NCI-H2081 (cell line): ENCODE results near the gene FBXO8.

Experiments
- DNase-seq, 2 experiments: peaks; one replicate each; lab custom pipeline; 2025; lab: John Stamatoyannopoulos, UW

Gene FBXO8

DNA sequence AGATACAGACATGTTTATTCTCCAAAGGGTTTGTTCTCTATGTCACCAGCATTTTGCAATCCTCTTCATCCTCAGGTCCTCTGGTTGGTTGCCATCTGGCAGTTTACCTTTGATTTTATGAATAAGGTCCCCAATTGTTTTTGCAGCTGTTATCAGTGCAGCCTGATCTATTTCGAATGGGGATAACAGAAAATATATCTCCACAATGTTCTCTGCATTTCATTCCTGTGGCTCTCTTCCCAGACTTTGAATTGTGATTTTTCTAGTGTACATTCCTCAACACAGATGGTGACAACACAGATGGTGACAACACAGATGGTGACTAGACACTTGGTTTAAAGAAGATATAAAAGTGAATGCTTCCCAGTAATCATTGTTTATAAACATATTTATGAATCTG, 74.1 kb downstream of the FBXO8 start:
- DNase-seq: no peak

DNA sequence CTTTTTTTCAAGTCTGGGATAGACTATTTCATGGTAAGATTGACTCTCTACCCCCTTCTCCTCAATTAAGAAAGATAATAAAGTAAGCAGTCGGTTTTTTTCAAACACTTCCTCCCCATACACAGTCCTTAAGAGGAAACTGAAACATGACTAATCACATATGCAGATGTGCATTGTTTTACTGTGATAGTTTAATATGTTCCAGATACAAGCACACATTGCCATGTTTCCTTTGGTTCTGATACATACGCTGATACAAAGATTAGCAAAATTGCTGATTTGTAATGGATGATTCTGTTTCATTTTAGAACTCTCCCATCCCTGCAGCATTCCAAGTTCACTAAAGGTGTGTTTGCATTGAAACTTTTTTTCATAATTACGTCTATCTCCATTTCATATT, 76.1 kb downstream of the FBXO8 start:
- DNase-seq: no peak

DNA sequence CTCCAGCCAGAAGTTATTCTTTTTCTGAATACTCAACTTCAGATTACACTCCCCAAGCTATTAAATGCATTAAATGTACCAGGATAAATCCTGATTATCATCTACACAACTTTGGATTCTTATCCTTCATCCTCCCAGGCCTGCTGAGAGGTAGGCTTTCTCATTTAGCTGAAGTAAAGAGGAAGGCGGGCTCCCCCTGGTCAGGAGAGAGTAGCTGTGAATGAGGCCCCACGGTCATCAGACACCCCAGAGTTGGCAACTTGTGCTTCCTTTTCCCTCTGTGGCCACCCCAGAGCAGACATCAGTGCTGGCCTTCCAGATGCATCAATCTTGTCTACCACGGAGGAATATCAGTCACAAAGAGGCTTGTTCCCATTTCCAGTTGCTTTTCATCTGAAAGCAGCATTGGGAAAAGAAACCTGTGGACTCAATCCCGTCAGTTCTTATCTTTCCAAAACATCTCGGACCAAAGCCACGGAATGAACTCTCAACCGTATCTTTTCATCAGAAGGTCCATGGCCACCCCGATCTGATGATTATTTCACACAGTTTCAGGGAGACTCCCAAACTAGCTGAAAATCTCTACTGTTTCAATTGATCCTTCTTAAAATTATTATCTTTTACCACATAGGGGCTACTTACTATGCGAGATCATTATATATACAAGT, 79.2 kb downstream of the FBXO8 start:
- no peak for DNase-seq

DNA sequence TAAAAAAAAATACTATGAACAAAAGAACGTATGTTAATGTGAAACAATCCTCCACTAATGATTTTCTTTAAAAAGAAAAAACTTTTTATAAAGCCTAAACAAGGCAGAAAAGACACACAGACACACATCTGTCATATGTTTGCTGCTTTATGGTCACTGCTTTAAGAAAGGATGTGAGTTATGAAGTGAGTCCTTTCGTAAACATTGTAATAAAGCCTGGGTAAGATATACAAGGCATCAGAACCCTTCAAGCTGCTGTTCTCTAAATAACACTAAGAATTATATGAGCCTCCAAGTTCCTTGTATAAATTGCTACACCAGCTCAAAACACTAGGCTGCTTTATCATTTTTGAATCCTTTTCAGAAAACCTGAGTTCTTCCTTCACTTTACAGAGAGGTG, 81.6 kb downstream of the FBXO8 start:
- DNase-seq: no peak

DNA sequence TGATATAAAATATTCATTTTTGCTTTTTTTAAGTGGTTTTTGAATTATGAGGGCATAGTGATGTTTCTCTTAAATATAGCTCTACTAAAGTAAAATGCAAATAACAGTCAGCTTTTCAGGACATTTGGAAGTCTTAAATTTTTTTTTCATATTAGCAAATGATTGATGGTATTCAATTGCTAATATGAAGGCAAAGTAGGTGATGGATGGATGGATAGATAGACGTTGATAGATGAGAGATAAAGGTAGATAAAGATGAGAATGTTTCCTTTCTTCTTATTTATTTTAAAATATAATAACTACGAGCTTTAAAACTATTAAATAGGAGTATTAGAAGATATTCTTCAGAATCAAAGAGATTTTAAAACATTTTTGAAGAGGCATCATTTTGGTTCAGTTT, 83.7 kb downstream of the FBXO8 start:
- DNase-seq: no peak

DNA sequence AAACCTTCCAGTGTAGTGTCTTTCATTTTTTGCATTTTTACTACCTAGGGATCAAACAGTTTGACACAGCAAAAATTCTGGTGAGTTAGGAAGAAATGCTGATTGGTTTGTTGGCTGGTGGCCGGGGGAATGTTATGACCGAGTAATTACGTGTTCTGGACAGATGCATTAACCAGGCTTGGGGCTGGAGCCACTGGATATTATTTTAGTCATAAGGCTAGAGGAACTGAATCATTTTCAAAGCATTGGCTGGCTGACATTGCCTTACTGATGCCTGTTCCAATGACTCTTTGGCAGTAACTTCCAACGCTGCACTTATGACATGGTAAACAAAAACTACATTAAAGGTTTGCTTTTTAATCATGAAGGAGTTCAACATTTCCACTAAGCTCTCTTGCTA, 84.6 kb downstream of the FBXO8 start:
- DNase-seq: peak; percentile 1 to 39

DNA sequence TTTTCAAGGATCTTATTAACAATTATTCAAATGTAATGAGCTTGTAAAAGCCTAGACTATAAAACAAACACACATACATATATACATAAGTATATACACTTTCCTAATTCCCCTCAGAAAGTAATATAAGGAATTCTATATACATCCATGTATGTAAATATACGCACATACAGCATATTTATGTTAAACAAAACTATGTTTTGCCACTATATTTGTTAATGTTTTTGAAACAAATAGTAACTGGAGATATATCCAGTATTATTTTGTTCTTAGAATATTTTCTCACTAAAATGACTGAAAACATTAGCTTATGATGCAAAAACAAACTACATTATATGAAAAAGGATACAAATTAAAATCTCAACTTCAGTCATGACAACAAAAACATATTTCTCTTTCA, 85.1 kb downstream of the FBXO8 start:
- DNase-seq: no peak

DNA sequence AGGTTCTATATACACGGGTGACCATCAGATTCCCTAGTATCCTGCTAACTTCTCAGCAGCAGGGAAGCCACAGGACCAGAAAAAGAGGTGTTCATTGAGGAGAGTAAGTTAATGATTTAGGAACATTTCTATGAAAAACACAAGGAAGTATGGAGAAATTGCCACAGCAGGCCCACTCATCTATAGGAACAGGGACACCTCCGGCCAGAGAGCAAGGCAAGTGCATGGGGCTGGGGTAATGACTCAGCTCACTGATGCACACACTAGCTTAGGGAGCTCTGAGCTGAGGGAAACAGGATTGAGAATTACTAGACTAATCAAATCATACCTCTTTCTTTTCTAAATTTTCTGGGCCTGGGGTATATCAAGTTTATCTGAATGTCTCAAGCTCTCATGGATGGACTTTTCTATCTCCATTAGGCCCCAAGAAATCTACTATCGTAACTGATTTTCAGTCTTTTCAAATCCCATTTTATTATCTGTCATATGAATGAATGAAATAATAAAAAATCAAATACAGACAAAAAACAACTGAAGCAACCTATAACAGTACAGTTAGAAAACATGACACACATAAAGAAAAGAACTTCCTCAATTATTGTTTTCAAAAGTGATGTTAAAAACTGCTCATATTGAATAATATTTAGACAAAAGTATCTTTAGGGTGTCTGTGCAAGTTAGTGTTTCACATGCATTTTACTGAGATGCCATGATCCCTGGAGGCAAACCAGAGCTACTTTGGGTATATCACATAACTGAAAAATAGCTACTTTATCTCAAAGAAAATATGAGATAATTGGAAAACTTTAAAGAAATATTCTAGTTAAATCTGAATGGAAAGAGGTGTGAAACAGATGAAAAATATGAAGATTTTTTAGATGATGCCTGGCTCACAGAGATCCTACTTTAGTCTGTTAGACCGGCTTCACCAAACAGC, 89.8 kb downstream of the FBXO8 start:
- DNase-seq: no peak

DNA sequence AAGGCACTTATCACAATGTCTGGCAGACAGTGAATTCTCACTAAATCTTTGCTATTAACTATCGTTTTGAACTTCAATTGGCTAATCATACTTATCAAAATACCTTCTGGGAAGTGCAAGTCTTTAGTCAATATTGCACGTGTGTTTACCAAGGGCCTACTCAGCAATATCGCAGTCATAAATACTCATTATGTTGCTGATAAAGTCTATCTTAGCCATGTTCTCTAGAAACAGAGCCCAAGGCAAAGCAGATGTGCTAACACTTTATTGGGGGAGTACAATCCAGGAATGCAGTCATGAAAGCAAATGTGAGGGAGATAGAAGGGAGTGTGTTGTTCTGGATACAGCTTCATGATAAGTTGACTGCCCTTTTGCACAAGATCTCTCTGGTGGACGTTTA, 90.5 kb downstream of the FBXO8 start:
- DNase-seq: no peak

DNA sequence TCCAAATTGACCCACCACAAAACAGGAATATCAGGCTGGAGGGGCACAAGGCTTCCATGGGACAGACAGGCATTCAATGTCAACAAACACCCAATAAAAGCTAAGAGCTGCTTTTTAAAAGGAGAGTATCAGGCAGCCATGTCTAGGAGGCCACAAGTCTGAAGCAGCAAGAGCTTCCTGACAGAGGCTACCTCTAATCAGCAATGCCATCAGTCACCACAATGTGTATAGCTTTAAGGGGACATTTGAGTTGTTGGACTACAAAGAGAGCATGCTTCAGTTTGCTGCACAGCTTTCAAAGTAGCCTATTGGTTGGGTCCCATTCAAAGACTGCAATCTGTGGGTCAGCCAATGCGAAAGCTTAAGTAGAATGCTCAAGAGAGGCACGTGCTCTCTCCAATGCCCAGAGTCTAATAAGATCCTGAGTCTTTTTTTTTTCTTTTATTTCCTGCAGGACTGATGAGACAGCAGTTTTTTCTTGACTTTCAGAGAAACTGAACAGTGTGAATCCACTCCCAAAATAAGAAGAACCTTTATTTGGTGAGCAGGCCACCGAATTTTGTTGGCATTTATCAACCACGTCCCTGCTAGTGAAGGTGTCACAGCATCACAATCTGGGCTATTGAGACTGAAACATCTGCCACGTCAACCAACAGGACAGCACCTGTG, 92.5 kb downstream of the FBXO8 start:
- DNase-seq: no peak

DNA sequence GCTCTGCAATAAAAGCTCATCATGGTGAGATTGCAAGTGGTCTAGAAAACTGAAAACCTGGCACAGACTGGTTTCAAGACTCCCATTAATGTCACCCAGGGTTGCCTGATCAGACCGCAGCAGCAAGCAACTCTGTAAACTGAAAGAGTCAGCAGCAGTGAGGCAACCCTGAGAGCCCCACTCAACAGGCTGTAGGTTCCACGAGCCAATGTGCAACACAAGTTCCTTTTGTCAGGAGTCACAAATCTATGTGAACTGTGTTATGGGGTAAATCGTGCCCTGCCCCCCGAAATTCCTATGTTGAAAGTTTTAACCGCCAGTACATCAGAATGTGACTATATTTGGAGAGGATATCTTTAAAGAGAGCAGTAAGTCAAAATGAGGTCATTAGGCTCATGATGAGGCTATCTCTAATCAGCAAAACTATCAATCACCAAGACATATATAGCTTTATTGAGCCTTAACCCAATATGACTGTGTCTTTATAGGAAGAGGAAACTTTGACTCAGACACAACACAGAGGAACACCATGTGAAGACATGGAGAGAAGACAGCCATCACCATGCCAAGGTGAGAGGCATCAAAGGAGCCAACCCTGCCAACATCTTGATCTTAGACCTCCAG, 94.0 kb downstream of the FBXO8 start:
- no peak for DNase-seq
